ENCODE measurements around the gene RGS3. TPM values are rescaled to one million over a fixed set of nuclear protein-coding genes. Genes with fewer than 3 reads are reported as not detected.
A peak's percentile ranks its signal among the peaks of the same experiment; 100 is the strongest.

The RGS3 gene
- total RNA-seq, 4 donors from 2014 or later: 5.9 to 11.8 (median 9.8) TPM

DNA sequence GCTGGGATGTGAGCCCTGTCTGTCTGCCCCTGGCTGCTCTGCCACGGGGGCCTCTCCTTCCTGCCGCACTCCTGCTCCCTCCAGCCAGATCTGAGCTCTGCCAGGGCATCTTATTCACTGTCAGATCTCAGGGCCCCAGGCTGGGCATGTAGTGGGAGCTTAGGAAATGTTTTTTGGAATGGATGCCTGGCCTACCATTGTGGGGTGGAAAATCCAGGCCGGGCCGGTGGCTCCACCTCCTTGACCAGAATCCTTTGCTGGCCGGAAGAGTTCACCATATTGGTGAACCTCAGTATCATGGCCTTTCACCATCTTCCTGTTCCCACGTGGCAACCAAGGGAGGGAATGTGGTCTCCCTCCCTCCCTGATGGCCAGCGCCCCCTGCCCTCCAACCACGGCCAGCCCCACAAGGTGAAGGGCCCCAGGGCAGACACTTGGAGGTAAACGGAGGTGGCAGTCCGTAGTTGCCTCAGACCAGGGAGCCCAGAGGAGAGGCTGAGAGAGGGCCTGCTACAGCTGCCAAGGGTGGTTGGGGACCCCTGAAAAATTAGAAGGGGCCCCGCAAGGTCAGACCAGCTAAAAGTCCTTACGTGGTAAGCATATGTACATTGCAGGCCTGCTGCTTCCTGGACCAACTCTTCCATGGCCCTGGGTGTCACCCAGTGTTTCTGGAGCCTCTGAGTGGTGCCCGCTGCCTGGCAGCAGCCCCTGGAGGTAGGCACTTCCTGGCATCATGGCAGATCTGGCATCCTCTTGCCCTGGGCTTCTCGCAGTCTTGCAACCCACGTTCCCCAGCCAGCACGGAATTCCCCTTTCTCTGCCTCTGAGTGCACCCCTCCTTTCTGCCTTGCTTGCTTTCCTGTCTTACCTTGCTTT lies 153.3 kb downstream of the RGS3 start:
- H3K9me3 ChIP-seq: no peaks in the 10 kb centered on the region
- no peak overlapping the region for H3K4me3 ChIP-seq
- H3K27me3 ChIP-seq: no peaks in the 10 kb centered on the region
- peak overlapping the region in 1 of 4 donors; percentile 29 for H3K27ac ChIP-seq
- intact Hi-C loops (cut with DNase I; ENCODE audit: low total_unique reads) (no loop called here), in situ Hi-C loops (cut with MboI; ENCODE audit: low sequenced_read_pairs in 4 of 4) (no loop called here)
- ATAC-seq: no peak
- TF ChIP-seq, protein P1, sequence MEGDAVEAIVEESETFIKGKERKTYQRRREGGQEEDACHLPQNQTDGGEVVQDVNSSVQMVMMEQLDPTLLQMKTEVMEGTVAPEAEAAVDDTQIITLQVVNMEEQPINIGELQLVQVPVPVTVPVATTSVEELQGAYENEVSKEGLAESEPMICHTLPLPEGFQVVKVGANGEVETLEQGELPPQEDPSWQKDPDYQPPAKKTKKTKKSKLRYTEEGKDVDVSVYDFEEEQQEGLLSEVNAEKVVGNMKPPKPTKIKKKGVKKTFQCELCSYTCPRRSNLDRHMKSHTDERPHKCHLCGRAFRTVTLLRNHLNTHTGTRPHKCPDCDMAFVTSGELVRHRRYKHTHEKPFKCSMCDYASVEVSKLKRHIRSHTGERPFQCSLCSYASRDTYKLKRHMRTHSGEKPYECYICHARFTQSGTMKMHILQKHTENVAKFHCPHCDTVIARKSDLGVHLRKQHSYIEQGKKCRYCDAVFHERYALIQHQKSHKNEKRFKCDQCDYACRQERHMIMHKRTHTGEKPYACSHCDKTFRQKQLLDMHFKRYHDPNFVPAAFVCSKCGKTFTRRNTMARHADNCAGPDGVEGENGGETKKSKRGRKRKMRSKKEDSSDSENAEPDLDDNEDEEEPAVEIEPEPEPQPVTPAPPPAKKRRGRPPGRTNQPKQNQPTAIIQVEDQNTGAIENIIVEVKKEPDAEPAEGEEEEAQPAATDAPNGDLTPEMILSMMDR (IDR thresholded peaks at IDR 0.05 in 4 of 5, conservative IDR thresholded peaks at IDR 0.05 in 1 of 5): no peak
- no peak for TF ChIP-seq POLR2A (IDR thresholded peaks at IDR 0.05)
- DNase-seq: no peak
- H3K36me3 ChIP-seq: no peaks in the 10 kb centered on the region
- peaks cover 23 to 28% of the 10 kb centered on the region in 2 donors for H3K4me1 ChIP-seq

GRCh38 chr9:113617550-113617949 lies 154.0 kb downstream of the RGS3 start:
- Histone ChIP-seq H3K27me3 (no peaks in the 10 kb centered on the region), H3K9me3 (no peaks in the 10 kb centered on the region), H3K36me3 (no peaks in the 10 kb centered on the region), H3K4me3 (no peak overlapping the region), H3K4me1 (peaks cover 26 to 31% of the 10 kb centered on the region in 2 donors), H3K27ac (no peak overlapping the region)
- in situ Hi-C loops (cut with MboI; ENCODE audit: low sequenced_read_pairs in 4 of 4): no loop called here
- intact Hi-C loops (cut with DNase I; ENCODE audit: low total_unique reads): no loop called here
- TF ChIP-seq, protein P1 (IDR thresholded peaks at IDR 0.05 in 4 of 5, conservative IDR thresholded peaks at IDR 0.05 in 1 of 5): no peak
- TF ChIP-seq POLR2A (IDR thresholded peaks at IDR 0.05): no peak
- no peak for ATAC-seq
- no peak for DNase-seq

GRCh38 chr9:113618836-113619490 lies 155.4 kb downstream of the RGS3 start:
- H3K27ac ChIP-seq: no peak overlapping the region
- no peaks in the 10 kb centered on the region for H3K36me3 ChIP-seq
- TF ChIP-seq, protein P1 (IDR thresholded peaks at IDR 0.05 in 4 of 5, conservative IDR thresholded peaks at IDR 0.05 in 1 of 5): no peak
- TF ChIP-seq POLR2A (IDR thresholded peaks at IDR 0.05): no peak
- no peak overlapping the region for H3K4me3 ChIP-seq
- no peaks in the 10 kb centered on the region for H3K27me3 ChIP-seq
- ATAC-seq: no peak
- intact Hi-C loops (cut with DNase I; ENCODE audit: low total_unique reads): no loop called here
- no peaks in the 10 kb centered on the region for H3K9me3 ChIP-seq
- peaks cover 24 to 38% of the 10 kb centered on the region in 2 donors for H3K4me1 ChIP-seq
- no peak for DNase-seq
- in situ Hi-C loops (cut with MboI; ENCODE audit: low sequenced_read_pairs in 4 of 4): no loop called here

- Histone ChIP-seq H3K36me3 (no peaks in the 10 kb centered on the region), H3K9me3 (no peaks in the 10 kb centered on the region), H3K27me3 (no peaks in the 10 kb centered on the region), H3K27ac (peak overlapping the region; percentile 50 to 74 (median 68)), H3K4me1 (peaks cover 26 to 35% of the 10 kb centered on the region in 2 donors), H3K4me3 (no peak overlapping the region)
- ATAC-seq (no peak), DNase-seq (no peak)
- in situ Hi-C loops (cut with MboI; ENCODE audit: low sequenced_read_pairs in 4 of 4) (no loop called here), intact Hi-C loops (cut with DNase I; ENCODE audit: low total_unique reads) (loop anchor here (2.0 kb wide), 1 partner anchor 25 kb away; no protein-coding TSS in a partner anchor)
- TF ChIP-seq POLR2A (IDR thresholded peaks at IDR 0.05): no peak
- TF ChIP-seq, protein P1 (IDR thresholded peaks at IDR 0.05 in 4 of 5, conservative IDR thresholded peaks at IDR 0.05 in 1 of 5): no peak
These were observed 156.2 kb downstream of the RGS3 start for GRCh38 chr9:113619491-113620376.

Data from gastrocnemius medialis (tissue), 4 donors.